Adrenal gland (tissue), 12 donors: ENCODE data around the gene ZDHHC5. TPM values are rescaled to one million over a fixed set of nuclear protein-coding genes. Genes with fewer than 3 reads are reported as not detected.

Experiments used
- DNase-seq, 7 donors: peaks; one replicate each; pipeline ENCODE4 v3.0.0-alpha.2; 2019 to 2020
- H3K27ac ChIP-seq, 5 donors: fragments of 200-600 bp; sonication (generic) in 4 of 5; 1 replicate in 3 of 5; 2 replicates in 2 of 5; pipeline versions ENCODE4 v1.5.1 to v1.8.0; 2016 to 2020; ENCODE audit warnings: mild to moderate bottlenecking in 1 of 5
- H3K27me3 ChIP-seq: fragments of 200-600 bp; 2 replicates; pipeline ENCODE4 v1.8.0; 2021
- H3K36me3 ChIP-seq, 2 donors: fragments of 200-600 bp; replicated peaks in 1 of 2; 1 replicate in 1 of 2; 2 replicates in 1 of 2; pipeline versions ENCODE4 v1.5.1 to v1.8.0; 2018 to 2022
- H3K4me1 ChIP-seq, 2 donors: fragments of 200-600 bp; replicated peaks in 1 of 2; 1 replicate in 1 of 2; 2 replicates in 1 of 2; pipeline versions ENCODE4 v1.5.1 to v1.8.0; 2018 to 2021
- H3K4me3 ChIP-seq, 4 donors: fragments of 200-600 bp; sonication (generic) in 3 of 4; one replicate each; pipeline ENCODE4 v1.5.1; 2016 to 2018
- H3K9me3 ChIP-seq, 3 donors: fragments of 200-600 bp; sonication (generic) in 1 of 3; replicated peaks in 1 of 3; 1 replicate in 2 of 3; 2 replicates in 1 of 3; pipeline versions ENCODE4 v1.5.1 to v1.8.0; 2016 to 2021
- CTCF ChIP-seq, 6 experiments: fragments of 450-650 bp in 4 of 6; fragments of 200-600 bp in 2 of 6; sonication (generic) in 1 of 6; IDR thresholded peaks; 1 replicate in 5 of 6; 2 replicates in 1 of 6; pipeline versions ENCODE4 v1.5.1 to v1.8.0; 2016 to 2021; ENCODE audit warnings: antibody characterized with exemption in 6 of 6, mild to moderate bottlenecking in 2 of 6, moderate library complexity in 1 of 6
- POLR2A ChIP-seq, 2 donors: fragments of 450-650 bp; IDR thresholded peaks; one replicate each; pipeline ENCODE4 v1.6.1; 2017; ENCODE audit warnings: antibody characterized with exemption in 2 of 2, mild to moderate bottlenecking in 2 of 2, moderate library complexity in 1 of 2
- WGBS, 4 donors: extraction: QIAGEN DNeasy Blood & Tissue Kit in 2 of 4; methylation state at CpG; one replicate each; pipeline versions ENCODE4 v1.1.5 to v1.1.7; 2013 to 2017; 5-methylcytosine and 5-hydroxymethylcytosine counted together
- intact Hi-C, 2 donors: fragments of 100-400 bp; cut with DNase I; formaldehyde crosslinking; loops; one replicate each; pipeline versions ENCODE4 v1.14.1 to v1.15.0; 2022 to 2023
- polyA plus RNA-seq, 3 donors: library from polyadenylated mRNA; stranded (reverse); fragments of 200-250 nt in 2 of 3; fragments of 350-450 nt in 1 of 3; fragmentation: Illumina TruSeq in 1 of 3; extraction: RNeasy Lipid Tissue Mini Kit (QIAGEN cat#74804) in 1 of 3; gene quantifications; one replicate each; pipeline ENCODE4 v1.2.3, GENCODE V29; 2013 to 2014
- total RNA-seq, 9 donors: library from RNA; depleted of rRNA in 4 of 9; stranded (reverse); fragments of >200 nt in 4 of 9; fragments of 120-200 nt in 1 of 9; fragmentation: NEBNext Ultra II Directional in 1 of 9; extraction: Animal tissue kit (Norgen Biotek cat#: 25700) in 1 of 9; gene quantifications; one replicate each; pipeline versions ENCODE4 v1.1.0 to v1.2.4, GENCODE V29; 2013 to 2023
- donor health status: healthy with polysubstance abuse.
- donor health status: Bipolar disorder and iron deficiency.
- donor health status: DM: yes; HTN: yes; CAD: no.
- donor health status: DM: no; HTN: no; CAD: no.
- donor health status: DM: no; HTN: no; CAD: no.
- donor health status: DM: yes; HTN: yes; CAD: no.

Gene ZDHHC5
- total and polyA plus RNA-seq, 12 donors = 22.6 to 111 (median 46.3) TPM

- DNase-seq = peak; percentile 78 to 93 (median 85)
- peaks cover 18% of the 10 kb centered on the region for H3K27me3 ChIP-seq
- H3K4me3 ChIP-seq = no peak overlapping the region
- peak overlapping the region in 1 of 5 donors; percentile 0 for H3K27ac ChIP-seq
- H3K9me3 ChIP-seq = no peaks in the 10 kb centered on the region
- 11 to 19% (median 11%) methylated on average over 17 of the region's 17 CpGs for WGBS, 4 donors
- peak; percentile 64 to 91 (median 77) for TF ChIP-seq CTCF (IDR thresholded peaks at IDR 0.05)
- no peak for TF ChIP-seq POLR2A (IDR thresholded peaks at IDR 0.05)
- intact Hi-C loops = loop anchor here (5.0 to 10.0 kb wide), 6 partner anchors 50 to 300 kb away; partner anchors contain the start of genes RTN4RL2 (in 1 of the 2), SERPING1 (in 1 of the 2) and UBE2L6 (in 1 of the 2)
- peaks cover 0 to 29% of the 10 kb centered on the region in 2 donors for H3K4me1 ChIP-seq
- no peaks in the 10 kb centered on the region for H3K36me3 ChIP-seq
Measured at GRCh38 chr11:57644748-57645688, 22.9 kb upstream of the ZDHHC5 start.

GRCh38 chr11:57645689-57646085 is 22.2 kb upstream of the ZDHHC5 start:
- no peak overlapping the region for H3K27ac ChIP-seq
- 8 to 28% (median 14%) methylated on average over 2 to 5 of the region's 5 CpGs for WGBS, 4 donors
- DNase-seq = no peak
- intact Hi-C loops = loop anchor here (10.0 kb wide), 3 partner anchors 51 to 301 kb away; partner anchors contain the start of genes RTN4RL2 (in 1 of the 2) and SERPING1 (in 1 of the 2)
- no peaks in the 10 kb centered on the region for H3K9me3 ChIP-seq
- H3K4me3 ChIP-seq = no peak overlapping the region
- no peak for TF ChIP-seq CTCF (IDR thresholded peaks at IDR 0.05)
- no peak for TF ChIP-seq POLR2A (IDR thresholded peaks at IDR 0.05)
- no peaks in the 10 kb centered on the region for H3K36me3 ChIP-seq
- peaks cover 18% of the 10 kb centered on the region for H3K27me3 ChIP-seq
- peaks cover 0 to 29% of the 10 kb centered on the region in 2 donors for H3K4me1 ChIP-seq

- DNase-seq = peak in 1 of 7 donors; percentile 30
Measured at GRCh38 chr11:57646194-57646798, 21.6 kb upstream of the ZDHHC5 start.

More at GRCh38 chr11:57646194-57646798, 21.6 kb upstream of the ZDHHC5 start:
- intact Hi-C loops = loop anchor here (10.0 kb wide), 3 partner anchors 51 to 301 kb away; partner anchors contain the start of genes RTN4RL2 (in 1 of the 2) and SERPING1 (in 1 of the 2)
- peaks cover 18% of the 10 kb centered on the region for H3K27me3 ChIP-seq
- peaks cover 0 to 29% of the 10 kb centered on the region in 2 donors for H3K4me1 ChIP-seq
- 23 to 35% (median 31%) methylated on average over 5 to 10 of the region's 10 CpGs for WGBS, 4 donors
- no peak overlapping the region for H3K27ac ChIP-seq
- H3K36me3 ChIP-seq = no peaks in the 10 kb centered on the region
- TF ChIP-seq CTCF (IDR thresholded peaks at IDR 0.05) = no peak
- TF ChIP-seq POLR2A (IDR thresholded peaks at IDR 0.05) = no peak
- no peak overlapping the region for H3K4me3 ChIP-seq
- no peaks in the 10 kb centered on the region for H3K9me3 ChIP-seq
